Urinary bladder (tissue), 4 donors: ENCODE data around the gene CFAP58. TPM values are rescaled to one million over a fixed set of nuclear protein-coding genes. Genes with fewer than 3 reads are reported as not detected.

Experiments
- DNase-seq: peaks from one replicate; pipeline ENCODE4 v3.0.0-alpha.2; 2015; ENCODE audit errors: extremely low spot score
- H3K27ac ChIP-seq: one replicate; pipeline ENCODE4 v1.5.1; 2013; ENCODE audit warnings: low read depth, mild to moderate bottlenecking, moderate library complexity
- H3K36me3 ChIP-seq: one replicate; pipeline ENCODE4 v1.6.1; 2013; ENCODE audit warnings: mild to moderate bottlenecking, moderate library complexity; ENCODE audit not compliant: insufficient read depth
- H3K4me1 ChIP-seq: one replicate; pipeline ENCODE4 v1.6.1; 2013; ENCODE audit warnings: mild to moderate bottlenecking, moderate library complexity; ENCODE audit not compliant: insufficient read depth
- H3K4me3 ChIP-seq: one replicate; pipeline ENCODE4 v1.5.1; 2013; ENCODE audit warnings: low read depth, low read length
- WGBS: extraction: QIAGEN DNeasy Blood & Tissue Kit; methylation state at CpG from one replicate; pipeline ENCODE4 v1.1.7; 2013; 5-methylcytosine and 5-hydroxymethylcytosine counted together
- polyA plus RNA-seq: library from polyadenylated mRNA; stranded (reverse); fragments of 200-250 nt; gene quantifications from one replicate; pipeline ENCODE4 v1.2.3, GENCODE V29; 2013
- total RNA-seq: library from RNA; depleted of rRNA; stranded (reverse); fragments of >200 nt; gene quantifications from one replicate; pipeline ENCODE4 v1.2.3, GENCODE V29; 2014
- donor health status: healthy with polysubstance abuse.
- donor health status: healthy.

The CFAP58 gene
- total and polyA plus RNA-seq, 2 donors: 0.34 to 0.69 TPM

DNA sequence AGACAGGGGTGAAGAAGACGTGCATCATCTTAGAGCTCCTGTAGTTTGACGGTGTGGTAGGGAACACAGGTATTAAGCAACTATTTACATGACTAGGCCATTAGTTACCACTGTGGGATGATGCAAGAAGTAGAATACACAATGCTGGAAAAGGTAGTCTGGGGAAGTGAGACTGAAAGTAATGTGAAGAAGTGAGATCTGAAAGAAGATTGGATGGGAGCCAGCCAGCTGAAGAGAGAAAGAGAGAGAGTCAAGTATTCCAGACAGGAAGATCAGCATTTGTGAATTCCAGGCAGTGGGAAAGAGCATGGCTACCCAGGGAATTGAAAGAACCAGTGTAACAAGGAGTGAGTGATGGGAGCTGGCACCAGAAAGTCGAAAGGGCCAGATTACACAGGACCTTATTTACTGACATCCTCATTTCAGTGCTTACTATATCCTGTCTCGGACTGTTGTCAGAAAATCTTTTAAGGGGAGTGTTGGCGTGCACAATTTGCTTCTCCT lies 4.0 kb upstream of the CFAP58 start:
- WGBS: 31% methylated on average over 5 of the region's 5 CpGs
- Histone ChIP-seq H3K4me1 (no peaks in the 10 kb centered on the region), H3K4me3 (no peak overlapping the region), H3K36me3 (no peaks in the 10 kb centered on the region), H3K27ac (no peak overlapping the region)
- no peak for DNase-seq

- WGBS: 25% methylated on average over 6 of the region's 6 CpGs
- H3K4me3 ChIP-seq: no peak overlapping the region
- H3K36me3 ChIP-seq: no peaks in the 10 kb centered on the region
- H3K27ac ChIP-seq: no peak overlapping the region
- no peaks in the 10 kb centered on the region for H3K4me1 ChIP-seq
- DNase-seq: peak; percentile 70
Observed at GRCh38 chr10:104350127-104350635, 3.5 kb upstream of the CFAP58 start.

- Histone ChIP-seq H3K27ac (no peak overlapping the region), H3K36me3 (no peaks in the 10 kb centered on the region), H3K4me3 (no peak overlapping the region), H3K4me1 (no peaks in the 10 kb centered on the region)
- WGBS: 58% methylated on average over 2 of the region's 2 CpGs
- no peak for DNase-seq
Observed at GRCh38 chr10:104351061-104351702, 2.5 kb upstream of the CFAP58 start.

GRCh38 chr10:104351919-104352318 lies 1.7 kb upstream of the CFAP58 start:
- DNase-seq: no peak
- no peaks in the 10 kb centered on the region for H3K4me1 ChIP-seq

GRCh38 chr10:104359811-104360210 lies 6.2 kb downstream of the CFAP58 start:
- no peak for DNase-seq
- Histone ChIP-seq H3K4me1 (no peaks in the 10 kb centered on the region), H3K4me3 (no peak overlapping the region), H3K27ac (no peak overlapping the region), H3K36me3 (no peaks in the 10 kb centered on the region)
- WGBS: 71% methylated on average over 2 of the region's 2 CpGs

More at GRCh38 chr10:104351919-104352318, 1.7 kb upstream of the CFAP58 start:
- WGBS: 88% methylated on average over 1 of the region's 1 CpG
- no peak overlapping the region for H3K4me3 ChIP-seq
- H3K27ac ChIP-seq: no peak overlapping the region
- H3K36me3 ChIP-seq: no peaks in the 10 kb centered on the region

DNA sequence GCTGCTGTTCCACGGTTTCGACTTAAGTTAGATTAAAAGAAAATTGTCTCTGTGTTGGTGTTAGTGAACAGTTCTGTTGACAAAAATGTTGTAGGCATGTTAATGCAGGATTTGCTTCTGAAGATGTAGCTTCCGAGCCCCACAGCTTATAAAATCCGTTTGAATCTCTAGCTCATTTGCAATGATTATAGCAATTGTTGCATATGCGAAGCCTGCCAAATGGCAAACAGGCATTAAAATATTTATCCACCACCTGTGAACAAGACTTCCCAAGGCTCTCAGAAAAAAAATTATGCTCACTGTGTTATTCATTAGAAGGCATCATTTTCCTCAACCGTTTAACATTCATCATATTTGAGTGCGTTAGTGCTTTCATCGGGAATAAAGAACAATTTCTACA lies 14.3 kb downstream of the CFAP58 start:
- no peaks in the 10 kb centered on the region for H3K36me3 ChIP-seq
- 34% methylated on average over 8 of the region's 8 CpGs for WGBS
- no peaks in the 10 kb centered on the region for H3K4me1 ChIP-seq
- DNase-seq: no peak
- H3K4me3 ChIP-seq: no peak overlapping the region
- H3K27ac ChIP-seq: no peak overlapping the region

DNA sequence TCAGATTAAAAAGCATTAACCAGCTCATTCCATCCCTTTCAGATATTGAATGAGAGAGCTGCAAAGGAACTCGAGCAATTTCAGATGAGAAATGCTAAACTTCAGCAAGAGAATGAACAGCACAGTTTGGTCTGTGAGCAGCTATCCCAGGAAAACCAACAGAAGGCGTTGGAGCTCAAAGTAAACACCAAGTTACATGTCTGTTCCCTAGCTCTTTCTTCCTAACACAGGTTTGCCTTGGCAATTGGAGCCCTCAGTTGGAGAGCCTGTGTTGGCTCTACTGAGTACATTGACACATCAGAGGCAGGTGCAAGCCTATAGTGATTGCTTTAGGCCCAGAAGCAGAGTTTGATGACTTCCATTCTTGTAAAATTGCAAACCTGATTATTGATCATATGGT lies 14.7 kb downstream of the CFAP58 start:
- H3K27ac ChIP-seq: no peak overlapping the region
- H3K4me3 ChIP-seq: no peak overlapping the region
- no peaks in the 10 kb centered on the region for H3K36me3 ChIP-seq
- 24% methylated on average over 2 of the region's 2 CpGs for WGBS
- DNase-seq: no peak
- H3K4me1 ChIP-seq: no peaks in the 10 kb centered on the region

DNA sequence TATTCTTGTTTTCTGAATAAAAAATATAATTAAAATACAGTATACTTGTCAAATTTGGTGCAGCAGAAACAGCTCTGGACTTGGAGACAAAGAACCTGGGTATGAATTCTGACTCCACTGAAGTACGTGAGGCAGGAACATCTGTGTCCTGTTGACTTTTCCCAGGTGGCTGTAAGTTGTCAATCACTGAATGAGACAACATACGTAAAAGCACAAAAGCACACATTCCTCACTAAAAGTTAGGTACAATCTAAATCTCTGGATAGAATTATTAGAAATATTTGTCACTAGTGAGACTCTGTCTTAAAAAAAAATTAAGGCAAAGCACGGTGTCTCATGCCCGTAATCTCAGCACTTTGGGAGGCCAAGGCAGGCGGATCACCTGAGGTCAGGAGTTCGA lies 18.1 kb downstream of the CFAP58 start:
- WGBS: 92% methylated on average over 6 of the region's 6 CpGs
- Histone ChIP-seq H3K27ac (no peak overlapping the region), H3K4me3 (no peak overlapping the region), H3K36me3 (no peaks in the 10 kb centered on the region), H3K4me1 (no peaks in the 10 kb centered on the region)
- no peak for DNase-seq

- Histone ChIP-seq H3K4me1 (no peaks in the 10 kb centered on the region), H3K27ac (no peak overlapping the region), H3K36me3 (no peaks in the 10 kb centered on the region), H3K4me3 (no peak overlapping the region)
- WGBS: 77% methylated on average over 1 of the region's 1 CpG
- no peak for DNase-seq
Observed at GRCh38 chr10:104374591-104374990, 21.0 kb downstream of the CFAP58 start.

DNA sequence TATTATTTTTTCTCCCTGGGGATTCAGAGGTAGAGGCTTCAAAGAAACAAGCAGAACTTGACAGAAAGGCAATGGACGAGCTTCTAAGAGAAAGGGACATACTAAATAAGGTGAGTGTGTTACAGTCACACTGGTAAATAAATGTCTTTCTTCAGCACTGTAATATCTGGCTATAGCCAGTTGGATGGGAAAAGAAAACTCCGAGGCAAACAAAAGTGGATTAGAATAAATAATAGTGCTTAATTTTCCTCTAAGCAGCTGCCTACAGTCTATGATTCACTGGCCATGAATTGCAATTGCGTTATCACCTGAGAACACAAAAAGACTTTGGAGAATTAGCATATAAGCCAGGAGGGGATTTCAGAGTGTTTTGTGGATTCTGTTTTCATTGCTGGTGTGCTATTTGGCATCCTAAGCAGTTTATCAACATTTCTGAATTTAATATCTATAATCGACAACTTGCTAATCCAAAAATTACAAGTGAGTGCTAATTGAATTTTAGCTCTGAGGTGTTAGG lies 23.2 kb downstream of the CFAP58 start:
- no peak for DNase-seq
- H3K27ac ChIP-seq: no peak overlapping the region
- H3K4me3 ChIP-seq: no peak overlapping the region
- WGBS: 68% methylated on average over 4 of the region's 4 CpGs
- no peaks in the 10 kb centered on the region for H3K4me1 ChIP-seq
- H3K36me3 ChIP-seq: no peaks in the 10 kb centered on the region

DNA sequence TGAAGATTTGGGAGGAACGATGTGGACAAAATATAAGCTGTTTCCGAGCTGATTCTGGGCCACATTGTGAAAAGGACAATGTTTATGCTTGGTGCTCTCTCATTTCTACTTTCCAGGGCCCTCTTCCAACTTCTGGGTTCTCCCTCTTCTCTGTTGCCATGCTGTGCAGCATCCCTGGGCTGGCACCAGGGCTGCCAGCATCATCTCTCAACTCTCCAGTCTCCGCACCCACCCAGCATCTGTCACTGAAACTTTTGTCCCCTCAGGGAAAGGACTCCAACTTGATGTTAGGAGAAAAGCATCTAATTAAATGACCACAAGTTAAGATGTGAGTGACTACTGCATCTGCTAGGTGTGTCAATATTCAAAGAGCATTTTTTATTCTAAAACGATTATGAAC lies 26.7 kb downstream of the CFAP58 start:
- DNase-seq: no peak
- H3K4me1 ChIP-seq: no peaks in the 10 kb centered on the region
- H3K4me3 ChIP-seq: no peak overlapping the region
- H3K36me3 ChIP-seq: no peaks in the 10 kb centered on the region
- WGBS: 84% methylated on average over 4 of the region's 4 CpGs
- H3K27ac ChIP-seq: no peak overlapping the region

GRCh38 chr10:104387130-104387888 lies 33.7 kb downstream of the CFAP58 start:
- WGBS: 66% methylated on average over 6 of the region's 6 CpGs
- H3K36me3 ChIP-seq: no peaks in the 10 kb centered on the region
- no peak overlapping the region for H3K4me3 ChIP-seq
- no peaks in the 10 kb centered on the region for H3K4me1 ChIP-seq
- no peak for DNase-seq
- no peak overlapping the region for H3K27ac ChIP-seq

DNA sequence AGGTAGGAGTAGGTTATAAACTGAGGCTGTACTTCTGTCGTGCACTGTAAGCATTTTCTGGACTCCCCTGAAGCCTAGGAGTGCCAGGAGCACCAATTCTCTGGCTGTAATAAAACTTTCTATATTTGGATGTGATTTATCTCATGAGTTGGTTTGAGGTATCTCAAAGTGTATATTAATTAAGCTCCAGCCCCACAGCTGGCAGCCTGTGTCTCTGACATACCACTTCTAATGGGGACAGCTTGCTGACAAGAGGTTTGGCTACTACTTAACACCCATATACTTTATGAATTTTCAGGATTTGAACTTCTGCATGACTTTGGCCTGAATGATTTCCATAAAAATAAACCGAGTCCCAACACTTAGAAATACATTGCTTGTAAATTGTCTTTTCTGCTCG lies 35.2 kb downstream of the CFAP58 start:
- no peaks in the 10 kb centered on the region for H3K4me1 ChIP-seq
- no peak overlapping the region for H3K27ac ChIP-seq
- DNase-seq: no peak
- 44% methylated on average over 3 of the region's 3 CpGs for WGBS
- H3K4me3 ChIP-seq: no peak overlapping the region
- no peaks in the 10 kb centered on the region for H3K36me3 ChIP-seq
